K562 (cell line): Measurements from ENCODE around the gene BEST4. TPM values are rescaled to one million over a fixed set of nuclear protein-coding genes. Genes with fewer than 3 reads are reported as not detected.
A peak's percentile ranks its signal among the peaks of the same experiment; 100 is the strongest.

Source experiments
- FIP1L1 ChIP-seq: fragments of 200-400 bp; formaldehyde crosslinking; IDR thresholded peaks from 2 replicates; pipeline ENCODE4 v1.6.1; 2018; ENCODE audit warnings: mild to moderate bottlenecking, low read depth, low read length; ENCODE audit not compliant: poor library complexity, severe bottlenecking
- FOXK2 ChIP-seq, 2 experiments: fragments of 450-650 bp; IDR thresholded peaks in 1 of 2; conservative IDR thresholded peaks in 1 of 2; 2 replicates each; pipeline ENCODE4 v1.6.1; 2016; ENCODE audit warnings: low read depth in 2 of 2, mild to moderate bottlenecking in 1 of 2
- HDAC1 ChIP-seq, 2 experiments: fragments of 450-650 bp; IDR thresholded peaks; 2 replicates each; pipeline ENCODE4 v1.6.1; 2016 to 2017; ENCODE audit warnings: inconsistent platforms in 1 of 2, mild to moderate bottlenecking in 1 of 2, moderate library complexity in 1 of 2
- HDAC8 ChIP-seq: fragments of 450-650 bp; IDR thresholded peaks from 2 replicates; pipeline ENCODE4 v1.6.1; 2016; ENCODE audit warnings: mild to moderate bottlenecking, missing genetic modification characterization, moderate library complexity, missing compliant biosample characterization
- KAT7 ChIP-seq: sonication (generic); formaldehyde crosslinking; IDR thresholded peaks from 2 replicates; pipeline ENCODE4 v1.8.0; 2022; ENCODE audit warnings: missing genetic modification reagents, mild to moderate bottlenecking, borderline replicate concordance
- MBD2 ChIP-seq: sonication (generic); IDR thresholded peaks from 2 replicates; pipeline ENCODE4 v1.6.1; 2016; ENCODE audit warnings: low read depth, borderline replicate concordance
- MEIS2 ChIP-seq: fragments of 450-650 bp; IDR thresholded peaks from 2 replicates; pipeline ENCODE4 v1.6.1; 2014; ENCODE audit warnings: mild to moderate bottlenecking; ENCODE audit not compliant: partially characterized antibody
- MTF1 ChIP-seq: fragments of 250-450 bp; sonication (Bioruptor Pico); IDR thresholded peaks from 2 replicates; pipeline ENCODE4 v1.9.0; 2021; ENCODE audit warnings: moderate library complexity, mild to moderate bottlenecking, inconsistent platforms, borderline replicate concordance
- NFRKB ChIP-seq: fragments of 450-650 bp; IDR thresholded peaks from 2 replicates; pipeline ENCODE4 v1.6.1; 2016; ENCODE audit warnings: low read depth
- POLR3A ChIP-seq: IDR thresholded peaks from 2 replicates; pipeline ENCODE4 v1.6.1; 2011; ENCODE audit warnings: borderline replicate concordance, mild to moderate bottlenecking, moderate library complexity; ENCODE audit not compliant: insufficient read length, insufficient read depth; ENCODE audit errors: extremely low read depth
- ZBTB1 ChIP-seq: sonication (generic); formaldehyde crosslinking; IDR thresholded peaks from 2 replicates; pipeline ENCODE4 v1.8.1; 2023; ENCODE audit warnings: missing genetic modification reagents, low read depth, mild to moderate bottlenecking, borderline replicate concordance
- polyA plus RNA-seq, 8 experiments: library from polyadenylated mRNA; depleted of rRNA in 4 of 8; stranded (reverse) in 5 of 8; unstranded in 3 of 8; fragments of >200 nt; fragmentation: Nextera tagmentation in 2 of 8; fragmentation: Illumina TruSeq in 1 of 8; extraction: Ambion mirVana in 2 of 8; extraction: Trizol in 1 of 8; gene quantifications; 2 replicates each; pipeline versions ENCODE4 v1.2.1 to v1.2.3, GENCODE V29; 2011 to 2014; ENCODE audit warnings: inconsistent platforms in 1 of 8, missing spikeins in 1 of 8
- total RNA-seq, 7 experiments: library from RNA; depleted of rRNA in 6 of 7; stranded (reverse); fragments of >200 nt in 6 of 7; fragmentation: Illumina TruSeq in 2 of 7; extraction: Trizol in 2 of 7; gene quantifications; 2 replicates each; pipeline versions ENCODE4 v1.2.1 to v1.2.3, GENCODE V29; 2011 to 2021; ENCODE audit warnings: low replicate concordance in 1 of 7
- TF ChIP-seq, protein P1 (sequence below): fragments of 250-450 bp; sonication (Bioruptor Pico); IDR thresholded peaks from 2 replicates; pipeline ENCODE4 v1.4.0; 2020
- TF ChIP-seq, protein P2 (sequence below): IDR thresholded peaks from 2 replicates; pipeline ENCODE4 v1.6.1; 2011; ENCODE audit warnings: borderline replicate concordance, low read depth, mild to moderate bottlenecking, moderate library complexity, low read length; ENCODE audit not compliant: insufficient read depth, poor library complexity, severe bottlenecking

Gene BEST4
- total and polyA plus RNA-seq, 9 of the 15 experiments (the other 6 are each of a cell fraction or from before 2014, with no cell fraction given), result 0.07 to 0.11 TPM; not detected in 7

DNA sequence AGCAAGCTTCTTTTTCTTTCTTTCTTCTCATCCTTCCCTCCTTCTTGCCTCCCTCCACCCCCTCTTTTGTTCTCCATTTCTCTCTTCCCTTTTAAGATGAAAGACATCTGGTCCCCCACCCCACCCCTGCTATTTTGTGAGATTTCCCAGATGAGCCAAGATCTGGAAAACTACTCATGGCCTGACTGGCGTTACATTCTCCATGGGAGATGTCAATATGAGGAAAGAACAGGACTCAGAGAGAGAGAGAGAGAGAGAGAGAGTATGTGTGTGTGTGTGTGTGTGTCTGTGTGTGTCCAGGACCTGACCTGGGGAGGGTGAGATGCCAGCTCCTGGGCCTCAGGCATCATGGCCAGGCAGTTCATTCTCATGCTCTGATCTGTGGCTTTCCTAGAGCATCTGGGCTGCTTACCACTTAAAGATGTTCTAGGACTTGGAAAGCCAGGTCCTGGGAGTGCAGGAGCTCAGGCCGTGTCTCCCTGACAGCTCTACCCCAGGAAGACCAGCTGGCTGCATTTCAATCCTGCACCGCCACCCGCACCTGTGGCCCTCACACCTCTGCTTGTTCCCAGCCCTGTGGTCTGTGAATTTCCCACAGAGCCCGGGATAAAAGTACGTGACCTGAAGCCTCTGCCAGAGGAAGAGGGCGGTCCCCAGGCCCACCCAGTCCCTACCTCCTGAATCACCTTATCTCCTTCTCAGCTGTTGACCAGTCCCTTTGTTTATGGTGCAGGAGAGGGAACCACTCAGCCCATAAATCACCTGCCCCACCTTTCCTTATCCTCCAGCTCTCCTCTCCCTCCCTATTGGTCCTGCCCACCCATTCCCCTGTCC, 3.2 kb upstream of the BEST4 start (continued):
- TF ChIP-seq FIP1L1, result no peak
- TF ChIP-seq NFRKB, result no peak
- peak in 1 of 2 experiments; percentile 48; a peak in 1 of 4 replicates for TF ChIP-seq HDAC1 (IDR thresholded peaks at IDR 0.05)
- TF ChIP-seq KAT7 (CRISPR knock-in tag), result no peak
- TF ChIP-seq MBD2, result no peak
- TF ChIP-seq ZBTB1, result no peak
- TF ChIP-seq POLR3A, result no peak
- TF ChIP-seq, protein P1, sequence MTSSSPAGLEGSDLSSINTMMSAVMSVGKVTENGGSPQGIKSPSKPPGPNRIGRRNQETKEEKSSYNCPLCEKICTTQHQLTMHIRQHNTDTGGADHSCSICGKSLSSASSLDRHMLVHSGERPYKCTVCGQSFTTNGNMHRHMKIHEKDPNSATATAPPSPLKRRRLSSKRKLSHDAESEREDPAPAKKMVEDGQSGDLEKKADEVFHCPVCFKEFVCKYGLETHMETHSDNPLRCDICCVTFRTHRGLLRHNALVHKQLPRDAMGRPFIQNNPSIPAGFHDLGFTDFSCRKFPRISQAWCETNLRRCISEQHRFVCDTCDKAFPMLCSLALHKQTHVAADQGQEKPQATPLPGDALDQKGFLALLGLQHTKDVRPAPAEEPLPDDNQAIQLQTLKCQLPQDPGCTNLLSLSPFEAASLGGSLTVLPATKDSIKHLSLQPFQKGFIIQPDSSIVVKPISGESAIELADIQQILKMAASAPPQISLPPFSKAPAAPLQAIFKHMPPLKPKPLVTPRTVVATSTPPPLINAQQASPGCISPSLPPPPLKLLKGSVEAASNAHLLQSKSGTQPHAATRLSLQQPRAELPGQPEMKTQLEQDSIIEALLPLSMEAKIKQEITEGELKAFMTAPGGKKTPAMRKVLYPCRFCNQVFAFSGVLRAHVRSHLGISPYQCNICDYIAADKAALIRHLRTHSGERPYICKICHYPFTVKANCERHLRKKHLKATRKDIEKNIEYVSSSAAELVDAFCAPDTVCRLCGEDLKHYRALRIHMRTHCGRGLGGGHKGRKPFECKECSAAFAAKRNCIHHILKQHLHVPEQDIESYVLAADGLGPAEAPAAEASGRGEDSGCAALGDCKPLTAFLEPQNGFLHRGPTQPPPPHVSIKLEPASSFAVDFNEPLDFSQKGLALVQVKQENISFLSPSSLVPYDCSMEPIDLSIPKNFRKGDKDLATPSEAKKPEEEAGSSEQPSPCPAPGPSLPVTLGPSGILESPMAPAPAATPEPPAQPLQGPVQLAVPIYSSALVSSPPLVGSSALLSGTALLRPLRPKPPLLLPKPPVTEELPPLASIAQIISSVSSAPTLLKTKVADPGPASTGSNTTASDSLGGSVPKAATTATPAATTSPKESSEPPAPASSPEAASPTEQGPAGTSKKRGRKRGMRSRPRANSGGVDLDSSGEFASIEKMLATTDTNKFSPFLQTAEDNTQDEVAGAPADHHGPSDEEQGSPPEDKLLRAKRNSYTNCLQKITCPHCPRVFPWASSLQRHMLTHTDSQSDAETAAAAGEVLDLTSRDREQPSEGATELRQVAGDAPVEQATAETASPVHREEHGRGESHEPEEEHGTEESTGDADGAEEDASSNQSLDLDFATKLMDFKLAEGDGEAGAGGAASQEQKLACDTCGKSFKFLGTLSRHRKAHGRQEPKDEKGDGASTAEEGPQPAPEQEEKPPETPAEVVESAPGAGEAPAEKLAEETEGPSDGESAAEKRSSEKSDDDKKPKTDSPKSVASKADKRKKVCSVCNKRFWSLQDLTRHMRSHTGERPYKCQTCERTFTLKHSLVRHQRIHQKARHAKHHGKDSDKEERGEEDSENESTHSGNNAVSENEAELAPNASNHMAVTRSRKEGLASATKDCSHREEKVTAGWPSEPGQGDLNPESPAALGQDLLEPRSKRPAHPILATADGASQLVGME (CRISPR knock-in tag), result no peak
- peak; percentile 52 to 78; a peak in 2 of 4 replicates for TF ChIP-seq FOXK2 (conservative IDR thresholded peaks at IDR 0.05 in 1 of 2, IDR thresholded peaks at IDR 0.05 in 1 of 2; ENCODE audit: low read depth in 2 of 2)
- no peak for TF ChIP-seq HDAC8
- no peak for TF ChIP-seq MTF1 (CRISPR knock-in tag)
- TF ChIP-seq, protein P2, sequence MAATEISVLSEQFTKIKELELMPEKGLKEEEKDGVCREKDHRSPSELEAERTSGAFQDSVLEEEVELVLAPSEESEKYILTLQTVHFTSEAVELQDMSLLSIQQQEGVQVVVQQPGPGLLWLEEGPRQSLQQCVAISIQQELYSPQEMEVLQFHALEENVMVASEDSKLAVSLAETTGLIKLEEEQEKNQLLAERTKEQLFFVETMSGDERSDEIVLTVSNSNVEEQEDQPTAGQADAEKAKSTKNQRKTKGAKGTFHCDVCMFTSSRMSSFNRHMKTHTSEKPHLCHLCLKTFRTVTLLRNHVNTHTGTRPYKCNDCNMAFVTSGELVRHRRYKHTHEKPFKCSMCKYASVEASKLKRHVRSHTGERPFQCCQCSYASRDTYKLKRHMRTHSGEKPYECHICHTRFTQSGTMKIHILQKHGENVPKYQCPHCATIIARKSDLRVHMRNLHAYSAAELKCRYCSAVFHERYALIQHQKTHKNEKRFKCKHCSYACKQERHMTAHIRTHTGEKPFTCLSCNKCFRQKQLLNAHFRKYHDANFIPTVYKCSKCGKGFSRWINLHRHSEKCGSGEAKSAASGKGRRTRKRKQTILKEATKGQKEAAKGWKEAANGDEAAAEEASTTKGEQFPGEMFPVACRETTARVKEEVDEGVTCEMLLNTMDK, result no peak
- peak; percentile 95 for TF ChIP-seq MEIS2
